ENCODE results near the gene TUBA3D. TPM values are rescaled to one million over a fixed set of nuclear protein-coding genes. Genes with fewer than 3 reads are reported as not detected.
"Not testable (repeated sequence)": the region's sequence is repeated elsewhere in the genome, so short reads cannot be mapped to it uniquely, and the experiment has no call there.

The TUBA3D gene
- not detected in 2 replicates for total RNA-seq (2014; rRNA removed; shearing (Covaris generic); ENCODE audit: low replicate concordance)

DNA sequence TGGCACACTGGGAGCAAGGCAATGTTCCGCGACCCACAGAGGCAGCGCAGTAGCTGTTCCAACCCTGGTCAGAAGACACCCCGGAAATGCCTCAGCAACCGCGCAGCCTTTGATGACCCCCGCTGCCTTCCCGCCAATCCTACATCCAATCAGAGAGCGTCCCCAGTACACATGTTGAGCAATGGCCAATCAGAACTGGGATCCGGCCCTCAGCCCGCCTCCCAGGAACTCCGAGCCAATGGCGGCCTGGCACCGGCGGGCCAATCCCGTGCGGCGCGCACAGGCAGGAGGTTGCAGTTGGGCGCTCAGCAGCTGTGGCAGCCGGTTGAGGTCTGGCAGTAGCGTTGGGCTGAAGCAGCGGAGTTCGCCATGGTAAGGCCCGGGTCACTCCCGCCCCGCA is at the start of gene TUBA3D:
Gene TUBA3D (plus strand): TSS at position 289 of the 400 bp plus-strand sequence. CDS start 81 bp downstream, at position 370.
- H3K4me3 ChIP-seq: no peak within 1 kb of the TSS
- no peaks in the 10 kb centered on the region for H3K27me3 ChIP-seq
- no peaks in the 10 kb centered on the region for H3K9me3 ChIP-seq
- no peak for DNase-seq
- H3K36me3 ChIP-seq: no peaks in the 10 kb centered on the region

DNA sequence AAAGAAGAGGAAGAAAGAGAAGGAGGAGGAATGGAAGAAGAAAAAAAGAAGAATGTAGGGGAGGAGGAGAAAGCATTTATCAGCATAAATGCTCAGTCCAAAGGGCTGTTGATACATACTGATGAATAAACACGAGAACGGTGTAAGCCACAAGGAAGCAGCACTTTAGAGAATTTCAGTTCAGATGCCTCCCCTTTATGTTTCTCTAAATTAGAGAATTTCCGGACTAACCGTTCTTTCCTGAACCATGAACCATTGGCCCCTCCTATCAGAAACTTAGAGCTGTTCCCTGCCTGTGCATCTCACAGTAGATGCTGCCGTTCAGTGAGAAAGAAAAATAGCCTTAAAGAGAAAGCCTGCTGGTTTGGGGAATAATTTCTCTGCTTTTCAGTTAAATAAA is 49.2 kb upstream of the TUBA3D start:
- no peak overlapping the region for H3K4me3 ChIP-seq
- no peak for DNase-seq
- no peaks in the 10 kb centered on the region for H3K9me3 ChIP-seq
- H3K27me3 ChIP-seq: peaks cover 24% of the 10 kb centered on the region
- no peaks in the 10 kb centered on the region for H3K36me3 ChIP-seq

DNA sequence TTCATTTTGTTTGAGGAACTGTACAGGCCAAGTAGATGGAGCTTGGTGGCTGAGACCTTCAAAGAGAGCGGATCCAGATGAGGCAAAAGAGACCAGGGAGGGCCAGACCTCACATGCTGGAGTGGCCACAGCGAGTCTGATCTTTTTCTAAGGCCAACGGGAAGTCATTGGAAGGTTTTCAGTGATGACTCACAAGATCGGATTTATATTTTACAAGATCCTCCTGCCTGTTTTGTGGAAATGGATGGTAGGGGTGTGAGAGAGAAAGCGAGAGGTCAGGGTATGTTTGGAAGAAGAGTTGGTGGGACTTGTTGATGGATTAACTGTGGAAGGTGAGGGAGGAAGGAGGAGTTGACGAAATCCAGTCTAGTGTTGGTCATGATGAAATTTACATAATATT is 44.6 kb upstream of the TUBA3D start:
- Histone ChIP-seq H3K27me3 (peaks cover 20% of the 10 kb centered on the region), H3K4me3 (no peak overlapping the region), H3K36me3 (no peaks in the 10 kb centered on the region), H3K9me3 (no peaks in the 10 kb centered on the region)
- peak; percentile 16 for DNase-seq

- H3K4me3 ChIP-seq, H3K27me3 ChIP-seq, H3K9me3 ChIP-seq, H3K36me3 ChIP-seq, DNase-seq: not testable (repeated sequence)
Observed at GRCh38 chr2:131440742-131441468, 35.0 kb upstream of the TUBA3D start.

GRCh38 chr2:131444736-131445514 is 31.0 kb upstream of the TUBA3D start:
- not testable (repeated sequence) for H3K9me3 ChIP-seq, DNase-seq, H3K36me3 ChIP-seq, H3K27me3 ChIP-seq, H3K4me3 ChIP-seq

- not testable (repeated sequence) for H3K4me3 ChIP-seq, H3K9me3 ChIP-seq, H3K36me3 ChIP-seq, DNase-seq, H3K27me3 ChIP-seq
Observed at GRCh38 chr2:131445515-131445797, 30.5 kb upstream of the TUBA3D start.

- Histone ChIP-seq H3K9me3 (no peaks in the 10 kb centered on the region), H3K4me3 (no peak overlapping the region), H3K36me3 (no peaks in the 10 kb centered on the region), H3K27me3 (no peaks in the 10 kb centered on the region)
- no peak for DNase-seq
Observed at GRCh38 chr2:131445896-131446295, 30.0 kb upstream of the TUBA3D start.

- H3K36me3 ChIP-seq, H3K9me3 ChIP-seq, H3K27me3 ChIP-seq, H3K4me3 ChIP-seq, DNase-seq: not testable (repeated sequence)
Observed at GRCh38 chr2:131447981-131448380, 27.9 kb upstream of the TUBA3D start.

DNA sequence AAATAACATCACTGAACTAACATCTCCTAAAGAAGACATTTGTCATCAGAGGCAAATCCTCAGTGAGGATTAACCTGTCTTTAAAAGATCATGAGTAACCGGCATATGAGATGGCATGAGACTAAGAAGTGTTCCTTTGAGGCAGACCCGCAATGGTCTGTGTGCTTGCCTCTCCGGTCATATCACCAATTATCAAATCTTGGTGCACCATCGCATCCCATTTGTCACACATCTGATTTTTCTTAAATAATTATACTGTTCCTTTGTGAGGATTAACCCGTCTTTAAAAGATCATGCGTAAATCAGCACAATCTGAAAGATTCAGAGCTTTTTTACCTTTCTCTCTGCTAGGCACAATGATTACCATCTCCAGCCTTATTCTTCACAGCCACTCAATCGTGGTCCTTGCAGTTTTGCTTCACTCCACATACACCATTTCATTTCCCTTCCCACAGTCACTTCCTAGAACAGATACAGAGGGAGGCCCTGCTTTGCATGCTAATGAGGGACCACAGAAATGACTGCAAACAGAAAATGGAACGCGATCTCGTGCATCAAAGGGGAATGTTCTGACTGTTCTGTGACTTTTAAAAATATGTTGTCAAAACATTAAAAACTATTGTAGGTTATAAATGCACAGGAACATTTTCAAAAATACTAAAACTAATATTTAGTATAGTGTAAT is 24.5 kb upstream of the TUBA3D start:
- not testable (repeated sequence) for H3K4me3 ChIP-seq, DNase-seq, H3K9me3 ChIP-seq, H3K36me3 ChIP-seq, H3K27me3 ChIP-seq

GRCh38 chr2:131454914-131455313 is 21.0 kb upstream of the TUBA3D start:
- not testable (repeated sequence) for H3K27me3 ChIP-seq, DNase-seq, H3K4me3 ChIP-seq, H3K36me3 ChIP-seq, H3K9me3 ChIP-seq

GRCh38 chr2:131467722-131468121 is 8.2 kb upstream of the TUBA3D start:
- H3K36me3 ChIP-seq, H3K9me3 ChIP-seq: not testable (repeated sequence)

GRCh38 chr2:131470944-131471343 is 5.0 kb upstream of the TUBA3D start:
- not testable (repeated sequence) for H3K27me3 ChIP-seq, H3K36me3 ChIP-seq, DNase-seq, H3K9me3 ChIP-seq, H3K4me3 ChIP-seq

More at GRCh38 chr2:131467722-131468121, 8.2 kb upstream of the TUBA3D start:
- not testable (repeated sequence) for H3K27me3 ChIP-seq, DNase-seq, H3K4me3 ChIP-seq

- not testable (repeated sequence) for H3K9me3 ChIP-seq, DNase-seq, H3K4me3 ChIP-seq, H3K36me3 ChIP-seq, H3K27me3 ChIP-seq
Observed at GRCh38 chr2:131471624-131472023, 4.3 kb upstream of the TUBA3D start.

- not testable (repeated sequence) for H3K9me3 ChIP-seq, H3K36me3 ChIP-seq, H3K4me3 ChIP-seq, DNase-seq, H3K27me3 ChIP-seq
Observed at GRCh38 chr2:131473266-131473665, 2.7 kb upstream of the TUBA3D start.

DNA sequence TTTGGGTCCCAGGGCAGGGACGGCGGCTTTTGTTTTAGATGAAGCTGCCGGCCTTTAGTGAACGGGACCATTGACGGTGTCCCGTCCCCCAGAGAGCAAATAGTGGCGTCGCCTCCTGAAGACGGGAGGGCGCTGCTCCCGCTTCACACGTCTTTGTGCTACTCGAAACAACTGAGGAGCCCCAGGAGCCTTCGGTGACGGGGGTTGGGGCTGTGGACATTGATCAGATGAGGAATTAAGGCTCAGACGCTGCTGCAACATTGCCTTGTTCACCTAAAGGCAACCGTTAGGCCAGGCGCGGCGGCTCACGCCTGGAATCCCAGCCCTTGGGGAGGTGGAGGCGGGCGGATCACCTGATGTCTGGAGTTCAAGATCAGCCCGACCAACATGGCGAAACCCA is 444 bp downstream of the TUBA3D start:
- not testable (repeated sequence) for H3K36me3 ChIP-seq, DNase-seq, H3K9me3 ChIP-seq, H3K4me3 ChIP-seq, H3K27me3 ChIP-seq

DNA sequence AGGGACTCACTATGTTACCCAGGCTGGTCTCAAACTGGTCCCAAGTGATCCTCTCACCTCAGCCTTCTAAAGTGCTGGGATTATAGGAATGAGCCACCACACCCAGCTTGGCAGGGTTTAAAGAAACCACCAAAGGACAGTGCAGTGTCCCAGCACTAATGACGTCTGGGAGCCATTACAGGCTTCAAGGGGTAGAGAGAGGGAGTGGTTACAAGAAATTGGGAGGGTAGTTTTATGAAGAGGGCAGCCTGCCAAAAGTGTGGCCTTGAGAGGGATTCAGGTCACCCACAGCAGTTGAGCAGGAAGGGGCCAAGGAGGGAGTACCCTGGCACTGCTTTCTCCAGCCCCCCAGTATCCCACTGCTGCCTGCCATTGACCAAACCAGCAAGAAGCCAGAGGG is 1.3 kb downstream of the TUBA3D start:
- H3K4me3 ChIP-seq, DNase-seq, H3K27me3 ChIP-seq, H3K9me3 ChIP-seq, H3K36me3 ChIP-seq: not testable (repeated sequence)

GRCh38 chr2:131478074-131478849 is 2.3 kb downstream of the TUBA3D start:
- H3K27me3 ChIP-seq, H3K9me3 ChIP-seq, H3K4me3 ChIP-seq, DNase-seq, H3K36me3 ChIP-seq: not testable (repeated sequence)

Data from MG63 (cell line).